Caco-2 (cell line): ENCODE data around the gene SDK2. TPM values are rescaled to one million over a fixed set of nuclear protein-coding genes. Genes with fewer than 3 reads are reported as not detected.

Experiments used
- BruUV-seq: library from RNA; stranded (reverse); fragments of 400-500 nt; replicated peaks from 2 replicates; lab custom pipeline; 2021; lab: Mats Ljungman, UMichigan
- CTCF ChIA-PET: fragments of 300-600 bp; sonication (Branson Sonifier 250); formaldehyde crosslinking; loops from one replicate; lab custom pipeline; 2022; ENCODE audit warnings: antibody characterized with exemption; lab: Charles Lee
- POLR2A ChIA-PET: fragments of 300-600 bp; sonication (Branson Sonifier 250); formaldehyde crosslinking; loops from one replicate; lab custom pipeline; 2022; ENCODE audit warnings: antibody characterized with exemption; lab: Charles Lee
- DNase-seq, 2 experiments: peaks; one replicate each; pipeline versions ENCODE4 v3.0.0 to v3.0.0-alpha.2; 2020 to 2022
- H3K27me3 ChIP-seq: replicated peaks from 2 replicates; pipeline ENCODE4 v1.6.0; 2011; ENCODE audit warnings: low read length; ENCODE audit not compliant: control insufficient read depth, insufficient read depth
- H3K36me3 ChIP-seq: 2 replicates; pipeline ENCODE4 v1.5.1; 2011; ENCODE audit warnings: low read length; ENCODE audit not compliant: control insufficient read depth, insufficient read depth
- H3K4me1 ChIP-seq: fragments of 250-450 bp; sonication (Bioruptor Pico); 2 replicates; pipeline ENCODE4 v1.5.1; 2020; ENCODE audit warnings: mild to moderate bottlenecking
- H3K4me3 ChIP-seq: 2 replicates; pipeline ENCODE4 v1.5.1; 2011; ENCODE audit warnings: low read depth, mild to moderate bottlenecking, control low read depth, low read length
- H3K9me3 ChIP-seq: fragments of 250-450 bp; sonication (Bioruptor Pico); 2 replicates; pipeline ENCODE4 v1.5.1; 2020; ENCODE audit warnings: mild to moderate bottlenecking, moderate library complexity
- H3K27ac Mint-ChIP-seq: one replicate; pipeline ENCODE4 v1.8.0; 2022; ENCODE audit warnings: mixed read lengths; ENCODE audit not compliant: unreplicated experiment
- H3K27me3 Mint-ChIP-seq: one replicate; pipeline ENCODE4 v1.8.0; 2022; ENCODE audit warnings: mixed read lengths; ENCODE audit not compliant: insufficient read depth, unreplicated experiment
- H3K36me3 Mint-ChIP-seq: one replicate; pipeline ENCODE4 v1.8.0; 2022; ENCODE audit warnings: mild to moderate bottlenecking, mixed read lengths; ENCODE audit not compliant: insufficient read depth, unreplicated experiment
- H3K4me1 Mint-ChIP-seq: one replicate; pipeline ENCODE4 v1.8.0; 2022; ENCODE audit warnings: low read depth, mixed read lengths; ENCODE audit not compliant: unreplicated experiment
- H3K4me3 Mint-ChIP-seq: one replicate; pipeline ENCODE4 v1.8.0; 2022; ENCODE audit warnings: mild to moderate bottlenecking, moderate library complexity, mixed read lengths; ENCODE audit not compliant: unreplicated experiment
- H3K9me3 Mint-ChIP-seq: one replicate; pipeline ENCODE4 v1.8.0; 2022; ENCODE audit warnings: mixed read lengths; ENCODE audit not compliant: unreplicated experiment
- intact Hi-C: fragments of 100-400 bp; cut with micrococcal nuclease; formaldehyde crosslinking; loops from one replicate; pipeline ENCODE4 v1.10.0; 2022; ENCODE audit not compliant: unreplicated experiment
- total RNA-seq: library from RNA; stranded (reverse); gene quantifications from 2 replicates; pipeline ENCODE4 v1.2.3, GENCODE V29; 2022
- TF ChIP-seq, protein P1 (sequence below), 2 experiments: fragments of 200-600 bp in 1 of 2; IDR thresholded peaks; 1 replicate in 1 of 2; 2 replicates in 1 of 2; pipeline versions ENCODE4 v1.5.1 to v1.8.0; 2011 to 2022; ENCODE audit warnings: antibody characterized with exemption in 1 of 2, control low read depth in 1 of 2, inconsistent platforms in 1 of 2, low read depth in 1 of 2, low read length in 1 of 2, mild to moderate bottlenecking in 1 of 2, moderate library complexity in 1 of 2; ENCODE audit not compliant: insufficient read depth in 1 of 2, severe bottlenecking in 1 of 2, unreplicated experiment in 1 of 2

SDK2 gene
- total RNA-seq, 1 experiment from 2014 or later: 0.09 TPM

DNA sequence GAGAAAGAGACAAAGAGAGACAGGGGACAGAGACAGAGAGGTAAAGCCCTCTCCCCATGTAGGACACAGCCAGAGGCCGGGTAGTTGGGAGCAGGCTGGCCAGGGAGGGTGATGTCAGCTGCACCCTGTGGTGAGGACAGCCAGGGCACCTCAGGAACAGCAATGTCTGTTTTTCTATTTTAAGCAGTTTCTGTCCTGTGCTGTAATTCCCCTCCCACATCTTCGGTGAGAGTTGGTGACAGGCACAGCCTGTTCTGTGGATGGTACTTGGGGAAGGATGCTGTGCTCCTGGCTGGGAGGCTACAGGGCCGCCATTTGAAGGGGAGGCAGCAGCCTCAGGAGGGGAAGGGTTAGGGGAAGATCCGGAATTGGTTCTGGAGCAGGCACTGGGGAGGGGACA is 163.5 kb downstream of the SDK2 start:
- no peak overlapping the region for H3K4me3 Mint-ChIP-seq
- Histone ChIP-seq H3K4me1 (no peaks in the 10 kb centered on the region), H3K27me3 (no peaks in the 10 kb centered on the region; the same call in 1 of the 2 replicates), H3K4me3 (no peak overlapping the region), H3K9me3 (peaks cover 9% of the 10 kb centered on the region), H3K36me3 (no peaks in the 10 kb centered on the region)
- no peaks in the 10 kb centered on the region for H3K4me1 Mint-ChIP-seq
- H3K27me3 Mint-ChIP-seq: peaks cover 23% of the 10 kb centered on the region
- ChIA-PET CTCF (no interaction called here), POLR2A (no interaction called here)
- TF ChIP-seq, protein P1, sequence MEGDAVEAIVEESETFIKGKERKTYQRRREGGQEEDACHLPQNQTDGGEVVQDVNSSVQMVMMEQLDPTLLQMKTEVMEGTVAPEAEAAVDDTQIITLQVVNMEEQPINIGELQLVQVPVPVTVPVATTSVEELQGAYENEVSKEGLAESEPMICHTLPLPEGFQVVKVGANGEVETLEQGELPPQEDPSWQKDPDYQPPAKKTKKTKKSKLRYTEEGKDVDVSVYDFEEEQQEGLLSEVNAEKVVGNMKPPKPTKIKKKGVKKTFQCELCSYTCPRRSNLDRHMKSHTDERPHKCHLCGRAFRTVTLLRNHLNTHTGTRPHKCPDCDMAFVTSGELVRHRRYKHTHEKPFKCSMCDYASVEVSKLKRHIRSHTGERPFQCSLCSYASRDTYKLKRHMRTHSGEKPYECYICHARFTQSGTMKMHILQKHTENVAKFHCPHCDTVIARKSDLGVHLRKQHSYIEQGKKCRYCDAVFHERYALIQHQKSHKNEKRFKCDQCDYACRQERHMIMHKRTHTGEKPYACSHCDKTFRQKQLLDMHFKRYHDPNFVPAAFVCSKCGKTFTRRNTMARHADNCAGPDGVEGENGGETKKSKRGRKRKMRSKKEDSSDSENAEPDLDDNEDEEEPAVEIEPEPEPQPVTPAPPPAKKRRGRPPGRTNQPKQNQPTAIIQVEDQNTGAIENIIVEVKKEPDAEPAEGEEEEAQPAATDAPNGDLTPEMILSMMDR (IDR thresholded peaks at IDR 0.05; ENCODE audit: insufficient read depth in 1 of 2, low read depth in 1 of 2, low read length in 1 of 2, severe bottlenecking in 1 of 2, unreplicated experiment in 1 of 2): no peak
- DNase-seq: no peak
- intact Hi-C loops: no loop called here
- BruUV-seq: no TSS peak
- no peak overlapping the region for H3K27ac Mint-ChIP-seq
- H3K36me3 Mint-ChIP-seq: no peaks in the 10 kb centered on the region
- H3K9me3 Mint-ChIP-seq: peaks cover 13% of the 10 kb centered on the region

DNA sequence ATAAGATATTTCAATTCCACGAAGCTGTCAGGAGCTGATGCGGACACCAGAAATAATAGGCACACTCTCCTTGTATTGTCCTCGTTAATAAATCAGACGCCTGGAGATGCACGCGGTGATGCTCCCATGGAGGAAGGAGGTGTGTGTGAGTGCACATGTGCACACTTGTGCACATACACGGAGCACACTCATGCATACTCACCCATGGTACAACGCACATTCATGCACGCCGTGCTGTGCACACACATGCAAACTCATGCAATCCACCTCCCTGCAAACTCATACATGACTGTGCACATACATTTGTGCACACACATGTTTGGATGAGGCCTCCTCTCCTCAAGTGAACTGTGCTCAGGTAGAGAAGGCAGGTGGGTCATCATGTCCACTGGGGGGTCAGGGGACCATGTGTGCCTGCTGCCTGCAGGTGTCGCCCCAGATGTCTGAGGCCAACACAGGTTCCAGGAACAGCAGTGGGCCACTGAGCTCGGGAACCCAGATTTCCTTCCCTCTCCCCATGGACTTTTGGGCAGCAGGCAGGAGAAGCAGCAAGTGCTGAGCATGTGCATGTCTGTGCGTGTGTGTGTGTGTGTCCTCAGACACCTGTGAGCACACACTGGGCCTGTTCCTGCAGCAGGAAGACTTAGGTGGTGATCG is 165.3 kb downstream of the SDK2 start:
- Mint-ChIP-seq H3K4me3 (no peak overlapping the region), H3K4me1 (no peaks in the 10 kb centered on the region), H3K27me3 (peaks cover 28% of the 10 kb centered on the region), H3K27ac (no peak overlapping the region), H3K9me3 (no peaks in the 10 kb centered on the region), H3K36me3 (no peaks in the 10 kb centered on the region)
- CTCF ChIA-PET: interaction anchor here (0.6 to 1.0 kb wide), 5 partner anchors 14 to 363 kb away, joined by 3 read pairs; no protein-coding TSS in a partner anchor
- no peaks in the 10 kb centered on the region for H3K36me3 ChIP-seq
- H3K4me3 ChIP-seq: no peak overlapping the region
- TF ChIP-seq, protein P1 (IDR thresholded peaks at IDR 0.05; ENCODE audit: insufficient read depth in 1 of 2, low read depth in 1 of 2, low read length in 1 of 2, severe bottlenecking in 1 of 2, unreplicated experiment in 1 of 2): peak in 1 of 2 experiments; percentile 68
- POLR2A ChIA-PET: no interaction called here
- no peaks in the 10 kb centered on the region; the same call in 1 of the 2 replicates for H3K9me3 ChIP-seq
- intact Hi-C loops: no loop called here
- peak in 1 of 2 experiments; percentile 57 for DNase-seq
- H3K4me1 ChIP-seq: no peaks in the 10 kb centered on the region
- no TSS peak for BruUV-seq
- no peaks in the 10 kb centered on the region; the same call in 1 of the 2 replicates for H3K27me3 ChIP-seq

DNA sequence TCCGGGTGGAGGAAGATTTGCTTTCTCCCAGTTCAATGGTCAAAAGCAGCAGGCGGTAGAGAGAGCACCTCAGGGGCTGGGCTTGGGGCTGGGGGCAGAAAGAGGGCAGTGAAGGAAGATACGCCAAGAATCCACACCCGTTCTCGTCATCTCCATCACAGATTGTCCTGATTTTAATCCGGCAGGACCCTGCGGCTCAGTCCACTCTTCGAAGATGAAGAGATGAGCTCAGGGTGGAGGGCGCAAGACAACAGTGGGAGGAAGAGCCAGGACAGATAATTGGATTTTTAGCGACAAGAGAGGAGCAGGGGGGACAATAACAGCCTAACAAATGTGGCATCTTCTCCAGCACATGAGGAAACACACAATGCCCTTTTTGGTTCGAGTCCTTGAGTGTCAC is 165.9 kb downstream of the SDK2 start:
- BruUV-seq: no TSS peak
- Mint-ChIP-seq H3K4me1 (no peaks in the 10 kb centered on the region), H3K4me3 (no peak overlapping the region), H3K27ac (no peak overlapping the region), H3K36me3 (no peaks in the 10 kb centered on the region), H3K27me3 (peaks cover 30% of the 10 kb centered on the region), H3K9me3 (no peaks in the 10 kb centered on the region)
- H3K27me3 ChIP-seq: no peaks in the 10 kb centered on the region; the same call in 1 of the 2 replicates
- ChIA-PET CTCF (interaction anchor here (0.6 kb wide), 2 partner anchors 22 to 142 kb away, joined by 3 read pairs; no protein-coding TSS in a partner anchor), POLR2A (no interaction called here)
- no peak overlapping the region for H3K4me3 ChIP-seq
- no peaks in the 10 kb centered on the region for H3K36me3 ChIP-seq
- intact Hi-C loops: no loop called here
- TF ChIP-seq, protein P1 (IDR thresholded peaks at IDR 0.05; ENCODE audit: insufficient read depth in 1 of 2, low read depth in 1 of 2, low read length in 1 of 2, severe bottlenecking in 1 of 2, unreplicated experiment in 1 of 2): no peak
- no peaks in the 10 kb centered on the region for H3K4me1 ChIP-seq
- no peaks in the 10 kb centered on the region; the same call in 1 of the 2 replicates for H3K9me3 ChIP-seq
- no peak for DNase-seq
